Brain pericyte (primary cell): ENCODE data around the gene GAP43.
A peak's percentile ranks its signal among the peaks of the same experiment; 100 is the strongest.

Experiments used
- DNase-seq: peaks from one replicate; pipeline ENCODE4 v3.0.0-alpha.2; 2012; ENCODE audit warnings: low read depth, low spot score

GAP43 gene

GRCh38 chr3:115627180-115628074 lies 4.1 kb downstream of the GAP43 start:
- no peak for DNase-seq

GRCh38 chr3:115628075-115628412 lies 4.7 kb downstream of the GAP43 start:
- no peak for DNase-seq

- no peak for DNase-seq
Observed at GRCh38 chr3:115630850-115631249, 7.5 kb downstream of the GAP43 start.

GRCh38 chr3:115632026-115632425 lies 8.7 kb downstream of the GAP43 start:
- no peak for DNase-seq

- no peak for DNase-seq
Observed at GRCh38 chr3:115633467-115633866, 10.2 kb downstream of the GAP43 start.

- DNase-seq = no peak
Observed at GRCh38 chr3:115634052-115634451, 10.7 kb downstream of the GAP43 start.

- no peak for DNase-seq
Observed at GRCh38 chr3:115635406-115635805, 12.1 kb downstream of the GAP43 start.

GRCh38 chr3:115638241-115638640 lies 14.9 kb downstream of the GAP43 start:
- DNase-seq = no peak

GRCh38 chr3:115638991-115639390 lies 15.7 kb downstream of the GAP43 start:
- no peak for DNase-seq

- DNase-seq = no peak
Observed at GRCh38 chr3:115644391-115644790, 21.1 kb downstream of the GAP43 start.

GRCh38 chr3:115646027-115646690 lies 22.8 kb downstream of the GAP43 start:
- no peak for DNase-seq

- DNase-seq = no peak
Observed at GRCh38 chr3:115648559-115648958, 25.2 kb downstream of the GAP43 start.

- no peak for DNase-seq
Observed at GRCh38 chr3:115651087-115651486, 27.8 kb downstream of the GAP43 start.

GRCh38 chr3:115651599-115651998 lies 28.3 kb downstream of the GAP43 start:
- DNase-seq = no peak

- DNase-seq = no peak
Observed at GRCh38 chr3:115652738-115653137, 29.4 kb downstream of the GAP43 start.

- DNase-seq = no peak
Observed at GRCh38 chr3:115655761-115656282, 32.5 kb downstream of the GAP43 start.

- no peak for DNase-seq
Observed at GRCh38 chr3:115657168-115657567, 33.9 kb downstream of the GAP43 start.

- DNase-seq = no peak
Observed at GRCh38 chr3:115658032-115658336, 34.7 kb downstream of the GAP43 start.

GRCh38 chr3:115658337-115659181 lies 35.2 kb downstream of the GAP43 start:
- DNase-seq = peak; percentile 65

GRCh38 chr3:115659253-115660220 lies 36.2 kb downstream of the GAP43 start:
- DNase-seq = no peak
